ES-I3 (cell line): ENCODE measurements around the gene MBNL2.

Experiments
- H3K36me3 ChIP-seq: 2 replicates; pipeline ENCODE4 v1.6.1; 2013; ENCODE audit warnings: mild to moderate bottlenecking, low read length, control low read depth, moderate library complexity; ENCODE audit not compliant: insufficient read depth
- H3K4me1 ChIP-seq: 2 replicates; pipeline ENCODE4 v1.6.1; 2013; ENCODE audit warnings: mild to moderate bottlenecking, control low read depth, low read length; ENCODE audit not compliant: insufficient read depth
- H3K9ac ChIP-seq: 2 replicates; pipeline ENCODE4 v1.6.1; 2013; ENCODE audit warnings: low read depth, mild to moderate bottlenecking, low read length, moderate library complexity
- H3K9me3 ChIP-seq: 2 replicates; pipeline ENCODE4 v1.6.1; 2013; ENCODE audit warnings: mild to moderate bottlenecking, low read length, moderate library complexity; ENCODE audit not compliant: control insufficient read depth, insufficient read depth

The MBNL2 gene

GRCh38 chr13:97360610-97361009, 138.5 kb downstream of the MBNL2 start:
- H3K9ac ChIP-seq, result no peak overlapping the region
- H3K9me3 ChIP-seq, result no peaks in the 10 kb centered on the region
- H3K4me1 ChIP-seq, result no peaks in the 10 kb centered on the region
- no peaks in the 10 kb centered on the region for H3K36me3 ChIP-seq

- peaks cover 5% of the 10 kb centered on the region for H3K4me1 ChIP-seq
- H3K36me3 ChIP-seq, result no peaks in the 10 kb centered on the region
- no peaks in the 10 kb centered on the region for H3K9me3 ChIP-seq
- H3K9ac ChIP-seq, result no peak overlapping the region
These were observed 141.9 kb downstream of the MBNL2 start for GRCh38 chr13:97364031-97364430.

GRCh38 chr13:97364827-97365226, 142.7 kb downstream of the MBNL2 start:
- Histone ChIP-seq H3K9me3 (no peaks in the 10 kb centered on the region), H3K36me3 (no peaks in the 10 kb centered on the region), H3K4me1 (peaks cover 5% of the 10 kb centered on the region), H3K9ac (no peak overlapping the region)

- no peaks in the 10 kb centered on the region for H3K9me3 ChIP-seq
- H3K9ac ChIP-seq, result no peak overlapping the region
- peaks cover 5% of the 10 kb centered on the region for H3K4me1 ChIP-seq
- no peaks in the 10 kb centered on the region for H3K36me3 ChIP-seq
These were observed 144.1 kb downstream of the MBNL2 start for GRCh38 chr13:97366172-97366688.

- no peak overlapping the region for H3K9ac ChIP-seq
- no peaks in the 10 kb centered on the region for H3K9me3 ChIP-seq
- H3K36me3 ChIP-seq, result no peaks in the 10 kb centered on the region
- peaks cover 5% of the 10 kb centered on the region for H3K4me1 ChIP-seq
These were observed 145.1 kb downstream of the MBNL2 start for GRCh38 chr13:97367016-97367822.

GRCh38 chr13:97369261-97369893, 147.2 kb downstream of the MBNL2 start:
- H3K9me3 ChIP-seq, result no peaks in the 10 kb centered on the region
- no peak overlapping the region for H3K9ac ChIP-seq
- peaks cover 5% of the 10 kb centered on the region for H3K4me1 ChIP-seq
- H3K36me3 ChIP-seq, result no peaks in the 10 kb centered on the region

- Histone ChIP-seq H3K9ac (no peak overlapping the region), H3K36me3 (no peaks in the 10 kb centered on the region), H3K9me3 (no peaks in the 10 kb centered on the region), H3K4me1 (peaks cover 5% of the 10 kb centered on the region)
These were observed 149.5 kb downstream of the MBNL2 start for GRCh38 chr13:97371486-97372109.

- Histone ChIP-seq H3K4me1 (no peaks in the 10 kb centered on the region), H3K36me3 (no peaks in the 10 kb centered on the region), H3K9ac (no peak overlapping the region), H3K9me3 (no peaks in the 10 kb centered on the region)
These were observed 150.8 kb downstream of the MBNL2 start for GRCh38 chr13:97372936-97373335.

GRCh38 chr13:97373787-97374186, 151.7 kb downstream of the MBNL2 start:
- Histone ChIP-seq H3K9ac (no peak overlapping the region), H3K36me3 (no peaks in the 10 kb centered on the region), H3K9me3 (no peaks in the 10 kb centered on the region), H3K4me1 (no peaks in the 10 kb centered on the region)

- Histone ChIP-seq H3K36me3 (no peaks in the 10 kb centered on the region), H3K4me1 (no peaks in the 10 kb centered on the region), H3K9ac (no peak overlapping the region), H3K9me3 (no peaks in the 10 kb centered on the region)
These were observed 154.8 kb downstream of the MBNL2 start for GRCh38 chr13:97376981-97377380.

- Histone ChIP-seq H3K36me3 (no peaks in the 10 kb centered on the region), H3K9ac (no peak overlapping the region), H3K9me3 (no peaks in the 10 kb centered on the region), H3K4me1 (no peaks in the 10 kb centered on the region)
These were observed 157.3 kb downstream of the MBNL2 start for GRCh38 chr13:97379386-97379785.

- Histone ChIP-seq H3K4me1 (no peaks in the 10 kb centered on the region), H3K36me3 (no peaks in the 10 kb centered on the region), H3K9me3 (no peaks in the 10 kb centered on the region), H3K9ac (no peak overlapping the region)
These were observed 158.6 kb downstream of the MBNL2 start for GRCh38 chr13:97380696-97381095.

- no peaks in the 10 kb centered on the region for H3K36me3 ChIP-seq
These were observed 159.1 kb downstream of the MBNL2 start for GRCh38 chr13:97381189-97381588.

GRCh38 chr13:97382276-97382675, 160.1 kb downstream of the MBNL2 start:
- H3K9ac ChIP-seq, result no peak overlapping the region
- no peaks in the 10 kb centered on the region for H3K36me3 ChIP-seq
- no peaks in the 10 kb centered on the region for H3K9me3 ChIP-seq
- H3K4me1 ChIP-seq, result no peaks in the 10 kb centered on the region

More at GRCh38 chr13:97381189-97381588, 159.1 kb downstream of the MBNL2 start:
- no peak overlapping the region for H3K9ac ChIP-seq
- H3K9me3 ChIP-seq, result no peaks in the 10 kb centered on the region
- H3K4me1 ChIP-seq, result no peaks in the 10 kb centered on the region
